ENCODE data around the gene HTRA3.

The HTRA3 gene

GRCh38 chr4:8315435-8316250 is 46.1 kb downstream of the HTRA3 start:
- DNase-seq (ENCODE audit: extremely low read depth, low read depth): peak; percentile 86
- no peak overlapping the region for H3K4me3 ChIP-seq (replicated peaks; ENCODE audit: low read depth, low read length)

DNA sequence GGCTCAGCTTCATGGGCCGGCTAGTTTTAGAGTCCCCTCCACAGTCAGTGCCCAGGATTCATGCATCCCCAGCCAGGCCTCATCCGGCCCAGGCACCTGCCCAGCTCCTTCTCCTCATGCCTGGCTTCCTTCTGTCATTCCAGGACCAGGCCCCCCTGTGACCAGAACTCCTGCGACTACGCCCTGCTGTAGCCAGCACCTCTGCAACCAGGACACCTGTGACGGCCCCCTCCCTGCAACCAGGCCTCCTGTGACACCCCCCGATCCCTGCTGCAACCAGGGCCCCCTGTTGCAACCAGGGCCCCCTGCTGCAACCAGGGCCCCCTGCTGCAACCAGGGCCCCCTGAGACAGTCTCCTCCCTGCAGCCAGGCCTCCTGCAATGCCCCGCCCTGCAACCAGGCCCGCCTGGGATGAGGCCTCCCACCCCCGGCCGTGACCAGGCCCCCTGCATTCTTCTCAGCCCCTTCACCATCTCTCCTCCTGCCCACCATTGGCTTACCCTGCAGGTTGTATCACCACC is 46.8 kb downstream of the HTRA3 start:
- no peak for TF ChIP-seq CTCF (IDR thresholded peaks at IDR 0.05; ENCODE audit: low read depth, low read length, missing control alignments)
- no peak overlapping the region for H3K4me3 ChIP-seq (replicated peaks; ENCODE audit: low read depth, low read length)
- no peak for DNase-seq (ENCODE audit: extremely low read depth, low read depth)

More at GRCh38 chr4:8315435-8316250, 46.1 kb downstream of the HTRA3 start:
- no peak for TF ChIP-seq CTCF (IDR thresholded peaks at IDR 0.05; ENCODE audit: low read depth, low read length, missing control alignments)

DNA sequence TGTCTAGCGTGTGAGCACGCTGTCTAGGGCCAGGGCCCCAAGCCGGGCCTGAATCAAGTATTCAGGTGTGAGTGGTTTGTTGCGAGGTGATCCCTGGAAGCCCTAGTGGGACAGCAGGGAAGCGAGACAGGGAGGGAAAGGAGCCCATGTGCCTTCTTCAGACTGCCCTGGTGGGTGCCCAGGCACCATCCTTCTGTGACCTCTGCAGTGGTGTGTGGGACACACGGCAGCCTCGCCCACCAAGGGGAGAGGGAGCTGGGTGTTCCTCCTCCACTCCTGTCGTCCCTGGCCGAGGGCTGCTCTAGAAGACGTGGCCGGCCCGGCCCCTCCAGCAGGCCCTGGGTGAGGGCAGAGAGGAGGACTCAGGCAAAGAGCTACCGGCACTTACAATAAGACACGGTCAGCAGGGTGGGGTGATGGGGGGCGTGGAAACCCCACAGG is 47.4 kb downstream of the HTRA3 start:
- TF ChIP-seq CTCF (IDR thresholded peaks at IDR 0.05; ENCODE audit: low read depth, low read length, missing control alignments): no peak
- no peak overlapping the region for H3K4me3 ChIP-seq (replicated peaks; ENCODE audit: low read depth, low read length)
- no peak for DNase-seq (ENCODE audit: extremely low read depth, low read depth)

DNA sequence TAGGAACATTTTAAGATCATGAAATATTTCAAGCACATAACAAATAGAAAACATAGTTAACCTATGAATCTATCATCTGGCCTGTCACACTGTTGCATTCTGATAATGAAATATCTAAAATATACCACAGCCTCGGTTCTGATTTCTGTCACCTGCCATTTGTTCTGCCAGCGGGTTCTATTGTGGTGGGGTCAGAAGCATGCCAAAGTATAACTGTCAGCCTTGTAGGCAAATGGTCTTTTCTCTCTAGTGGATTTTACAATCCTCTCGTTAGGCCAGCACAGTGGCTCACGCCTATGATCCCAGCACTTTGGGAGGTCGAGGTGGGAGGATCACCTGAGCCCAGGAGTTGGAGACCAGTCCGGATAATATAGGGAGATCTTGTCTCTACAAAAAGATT is 47.9 kb downstream of the HTRA3 start:
- TF ChIP-seq CTCF (IDR thresholded peaks at IDR 0.05; ENCODE audit: low read depth, low read length, missing control alignments): no peak
- H3K4me3 ChIP-seq (replicated peaks; ENCODE audit: low read depth, low read length): no peak overlapping the region
- no peak for DNase-seq (ENCODE audit: extremely low read depth, low read depth)

- H3K4me3 ChIP-seq (replicated peaks; ENCODE audit: low read depth, low read length): no peak overlapping the region
- DNase-seq (ENCODE audit: extremely low read depth, low read depth): no peak
- no peak for TF ChIP-seq CTCF (IDR thresholded peaks at IDR 0.05; ENCODE audit: low read depth, low read length, missing control alignments)
Observed at GRCh38 chr4:8318509-8318908, 49.0 kb downstream of the HTRA3 start.

- DNase-seq (ENCODE audit: extremely low read depth, low read depth): no peak
Observed at GRCh38 chr4:8319061-8319460, 49.5 kb downstream of the HTRA3 start.

More at GRCh38 chr4:8319061-8319460, 49.5 kb downstream of the HTRA3 start:
- no peak for TF ChIP-seq CTCF (IDR thresholded peaks at IDR 0.05; ENCODE audit: low read depth, low read length, missing control alignments)
- no peak overlapping the region for H3K4me3 ChIP-seq (replicated peaks; ENCODE audit: low read depth, low read length)

Data from HFF-Myc (cell line).